ENCODE data around the gene TEX38.
A peak's percentile ranks its signal among the peaks of the same experiment; 100 is the strongest.
"Not testable (repeated sequence)": the region's sequence is repeated elsewhere in the genome, so short reads cannot be mapped to it uniquely, and the experiment has no call there.

The TEX38 gene

GRCh38 chr1:46689897-46690296, 18.2 kb downstream of the TEX38 start:
- DNase-seq: no peak

GRCh38 chr1:46690931-46691421, 19.3 kb downstream of the TEX38 start:
- no peak for DNase-seq

- no peak for DNase-seq
Observed at GRCh38 chr1:46691997-46692790, 20.5 kb downstream of the TEX38 start.

GRCh38 chr1:46692811-46693770, 21.4 kb downstream of the TEX38 start:
- no peak for DNase-seq

GRCh38 chr1:46694676-46695075, 23.0 kb downstream of the TEX38 start:
- DNase-seq: not testable (repeated sequence)

GRCh38 chr1:46697053-46697452, 25.4 kb downstream of the TEX38 start:
- DNase-seq: no peak

GRCh38 chr1:46699666-46700065, 28.0 kb downstream of the TEX38 start:
- peak; percentile 64 for DNase-seq

GRCh38 chr1:46703927-46704641, 32.4 kb downstream of the TEX38 start:
- no peak for DNase-seq

- no peak for DNase-seq
Observed at GRCh38 chr1:46705408-46705807, 33.8 kb downstream of the TEX38 start.

GRCh38 chr1:46708121-46708520, 36.5 kb downstream of the TEX38 start:
- no peak for DNase-seq

GRCh38 chr1:46714976-46715375, 43.3 kb downstream of the TEX38 start:
- no peak for DNase-seq

- no peak for DNase-seq
Observed at GRCh38 chr1:46717654-46718053, 46.0 kb downstream of the TEX38 start.

- no peak for DNase-seq
Observed at GRCh38 chr1:46718340-46718726, 46.7 kb downstream of the TEX38 start.

- DNase-seq: peak; percentile 73
Observed at GRCh38 chr1:46718727-46719622, 47.3 kb downstream of the TEX38 start, which contains the start of gene EFCAB14. Gene EFCAB14 (minus strand): TSS chr1:46719114. CDS start chr1:46718087, 1,027 bp downstream.

GRCh38 chr1:46719689-46720088, 48.0 kb downstream of the TEX38 start:
- DNase-seq: no peak

- not testable (repeated sequence) for DNase-seq
Observed at GRCh38 chr1:46720319-46720718, 48.7 kb downstream of the TEX38 start.

GRCh38 chr1:46721204-46721603, 49.5 kb downstream of the TEX38 start:
- DNase-seq: no peak

- no peak for DNase-seq
Observed at GRCh38 chr1:46721686-46722205, 50.1 kb downstream of the TEX38 start.
